HL-60 (cell line): ENCODE results near the gene ARF4.

ENCODE experiments used
- CTCF ChIP-seq: IDR thresholded peaks from one replicate; pipeline ENCODE4 v1.5.1; 2011; ENCODE audit warnings: low read length, control low read depth, inconsistent platforms; ENCODE audit not compliant: insufficient read depth
- GABPA ChIP-seq: IDR thresholded peaks from 2 replicates; pipeline ENCODE4 v1.6.1; 2012; ENCODE audit warnings: low read depth
- POLR2AphosphoS5 ChIP-seq: IDR thresholded peaks from 2 replicates; pipeline ENCODE4 v1.6.1; 2012; ENCODE audit warnings: low read depth
- SPI1 ChIP-seq: IDR thresholded peaks from 2 replicates; pipeline ENCODE4 v1.6.1; 2012; ENCODE audit warnings: low read depth, mild to moderate bottlenecking, borderline replicate concordance
- TF ChIP-seq, protein P1 (sequence below): IDR thresholded peaks from 2 replicates; pipeline ENCODE4 v1.6.1; 2012; ENCODE audit warnings: low read depth; ENCODE audit not compliant: insufficient replicate concordance

DNA sequence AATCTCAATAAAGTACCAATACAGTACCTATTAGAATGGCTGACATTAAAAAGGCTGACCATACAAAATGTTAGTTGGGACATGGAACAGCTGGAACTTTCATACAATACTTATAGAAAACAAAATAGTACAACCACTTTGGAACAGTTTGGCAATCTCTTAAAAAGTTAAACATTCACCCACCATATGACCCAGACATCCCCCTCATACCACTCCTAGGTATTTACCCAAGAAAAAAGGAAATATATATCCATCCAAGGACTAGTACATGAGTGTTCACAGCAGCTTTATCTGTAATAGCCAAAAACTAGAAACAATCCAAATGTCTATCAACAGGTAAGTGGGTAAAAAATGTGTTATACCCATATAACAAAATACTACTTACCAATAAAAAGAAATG lies 25.2 kb upstream of the ARF4 start:
- TF ChIP-seq CTCF (no peak), POLR2AphosphoS5 (no peak), SPI1 (no peak), GABPA (no peak)
- TF ChIP-seq, protein P1, sequence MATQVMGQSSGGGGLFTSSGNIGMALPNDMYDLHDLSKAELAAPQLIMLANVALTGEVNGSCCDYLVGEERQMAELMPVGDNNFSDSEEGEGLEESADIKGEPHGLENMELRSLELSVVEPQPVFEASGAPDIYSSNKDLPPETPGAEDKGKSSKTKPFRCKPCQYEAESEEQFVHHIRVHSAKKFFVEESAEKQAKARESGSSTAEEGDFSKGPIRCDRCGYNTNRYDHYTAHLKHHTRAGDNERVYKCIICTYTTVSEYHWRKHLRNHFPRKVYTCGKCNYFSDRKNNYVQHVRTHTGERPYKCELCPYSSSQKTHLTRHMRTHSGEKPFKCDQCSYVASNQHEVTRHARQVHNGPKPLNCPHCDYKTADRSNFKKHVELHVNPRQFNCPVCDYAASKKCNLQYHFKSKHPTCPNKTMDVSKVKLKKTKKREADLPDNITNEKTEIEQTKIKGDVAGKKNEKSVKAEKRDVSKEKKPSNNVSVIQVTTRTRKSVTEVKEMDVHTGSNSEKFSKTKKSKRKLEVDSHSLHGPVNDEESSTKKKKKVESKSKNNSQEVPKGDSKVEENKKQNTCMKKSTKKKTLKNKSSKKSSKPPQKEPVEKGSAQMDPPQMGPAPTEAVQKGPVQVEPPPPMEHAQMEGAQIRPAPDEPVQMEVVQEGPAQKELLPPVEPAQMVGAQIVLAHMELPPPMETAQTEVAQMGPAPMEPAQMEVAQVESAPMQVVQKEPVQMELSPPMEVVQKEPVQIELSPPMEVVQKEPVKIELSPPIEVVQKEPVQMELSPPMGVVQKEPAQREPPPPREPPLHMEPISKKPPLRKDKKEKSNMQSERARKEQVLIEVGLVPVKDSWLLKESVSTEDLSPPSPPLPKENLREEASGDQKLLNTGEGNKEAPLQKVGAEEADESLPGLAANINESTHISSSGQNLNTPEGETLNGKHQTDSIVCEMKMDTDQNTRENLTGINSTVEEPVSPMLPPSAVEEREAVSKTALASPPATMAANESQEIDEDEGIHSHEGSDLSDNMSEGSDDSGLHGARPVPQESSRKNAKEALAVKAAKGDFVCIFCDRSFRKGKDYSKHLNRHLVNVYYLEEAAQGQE = no peak
